Measurements from ENCODE around the gene HEXD.

DNA sequence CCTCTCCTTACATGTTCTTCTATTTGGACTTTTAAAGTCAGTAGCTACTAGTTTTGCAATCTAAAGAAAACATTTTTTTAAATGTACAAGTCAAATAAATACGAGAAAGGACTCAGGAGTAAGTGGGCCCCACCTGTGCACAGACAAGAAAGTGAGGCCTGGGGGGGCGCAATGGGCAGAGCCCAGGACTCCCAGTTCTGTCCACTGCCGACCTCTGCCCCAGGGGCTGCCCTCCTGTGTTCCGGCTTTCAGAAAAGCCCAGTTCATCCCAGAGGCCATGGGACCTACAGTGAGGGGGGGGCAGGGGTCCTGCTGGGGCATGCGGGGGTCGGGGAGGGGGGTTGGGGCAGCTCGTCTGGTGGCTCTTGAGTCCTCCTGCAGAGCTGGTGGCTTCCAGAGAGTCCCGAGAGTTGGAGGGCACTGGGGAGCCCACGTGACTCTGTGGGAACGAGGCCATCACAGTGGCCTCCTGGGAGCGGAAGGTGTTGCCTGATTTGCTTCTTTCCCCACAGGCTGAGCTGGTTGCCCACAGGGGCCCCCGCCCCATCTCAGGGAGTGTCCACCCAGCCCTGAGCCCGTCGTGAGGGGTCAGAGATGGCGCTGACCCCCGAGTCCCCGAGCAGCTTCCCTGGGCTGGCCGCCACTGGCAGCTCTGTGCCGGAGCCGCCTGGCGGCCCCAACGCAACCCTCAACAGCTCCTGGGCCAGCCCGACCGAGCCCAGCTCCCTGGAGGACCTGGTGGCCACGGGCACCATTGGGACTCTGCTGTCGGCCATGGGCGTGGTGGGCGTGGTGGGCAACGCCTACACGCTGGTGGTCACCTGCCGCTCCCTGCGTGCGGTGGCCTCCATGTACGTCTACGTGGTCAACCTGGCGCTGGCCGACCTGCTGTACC lies 44.2 kb upstream of the HEXD start:
- TF ChIP-seq CTCF (IDR thresholded peaks at IDR 0.05; ENCODE audit: low read depth, low read length, poor library complexity, severe bottlenecking) (no peak), EZH2phosphoT487 (IDR thresholded peaks at IDR 0.05; ENCODE audit: borderline replicate concordance, low read length) (no peak)
